SK-N-SH (cell line): Measurements from ENCODE around the gene ZBTB45. TPM values are rescaled to one million over a fixed set of nuclear protein-coding genes. Genes with fewer than 3 reads are reported as not detected.

ENCODE experiments used
- CTCF ChIA-PET: fragments of 300-600, 350-600 bp; formaldehyde crosslinking; extraction: SDS; loops from one replicate; lab custom pipeline; 2021; lab: Yijun Ruan, JAX
- POLR2A ChIA-PET: fragments of 350-600 bp; sonication (Branson Sonifier 250); formaldehyde crosslinking; extraction: SDS; loops from one replicate; lab custom pipeline; 2020; ENCODE audit warnings: antibody characterized with exemption, inconsistent platforms; lab: Yijun Ruan, JAX
- DNase-seq: peaks from one replicate; pipeline ENCODE4 v3.0.0; 2012
- H2AFZ ChIP-seq: fragments of 200-600 bp; sonication (generic); 2 replicates; pipeline ENCODE4 v1.8.1; 2016; ENCODE audit warnings: antibody characterized with exemption, mild to moderate bottlenecking, low read depth
- H3F3A ChIP-seq: fragments of 200-600 bp; sonication (generic); replicated peaks from 2 replicates; pipeline ENCODE3; 2016; ENCODE audit warnings: antibody characterized with exemption, mild to moderate bottlenecking; ENCODE audit not compliant: insufficient read depth
- H3K27ac ChIP-seq, 2 experiments: fragments of 200-500 bp in 1 of 2; fragments of 200-600 bp in 1 of 2; sonication (Bioruptor generic) in 1 of 2; sonication (generic), shearing (Covaris generic) in 1 of 2; 2 replicates each; pipeline versions ENCODE4 v1.5.1 to v1.6.1; 2014 to 2016; ENCODE audit warnings: low read depth in 2 of 2, inconsistent platforms in 1 of 2, low read length in 1 of 2, mild to moderate bottlenecking in 1 of 2, mixed read lengths in 1 of 2
- H3K27me3 ChIP-seq: fragments of 200-600 bp; sonication (generic), shearing (Covaris generic); 2 replicates; pipeline ENCODE4 v1.6.1; 2016; ENCODE audit warnings: mixed run types; ENCODE audit not compliant: insufficient read depth
- H3K36me3 ChIP-seq, 2 experiments: fragments of 200-500 bp in 1 of 2; fragments of 200-600 bp in 1 of 2; sonication (Bioruptor generic) in 1 of 2; sonication (generic) in 1 of 2; replicated peaks in 1 of 2; 2 replicates each; pipeline versions ENCODE3 to v1.5.1; 2014 to 2016; ENCODE audit warnings: low read length in 1 of 2, mild to moderate bottlenecking in 1 of 2; ENCODE audit not compliant: insufficient read depth in 2 of 2, control insufficient read depth in 1 of 2
- H3K4me1 ChIP-seq, 2 experiments: fragments of 200-500 bp in 1 of 2; fragments of 200-600 bp in 1 of 2; sonication (Bioruptor generic) in 1 of 2; sonication (generic), shearing (Covaris generic) in 1 of 2; 2 replicates each; pipeline versions ENCODE4 v1.5.1 to v1.6.1; 2014 to 2016; ENCODE audit warnings: low read depth in 1 of 2, low read length in 1 of 2, mixed run types in 1 of 2; ENCODE audit not compliant: insufficient read depth in 2 of 2, control insufficient read depth in 1 of 2
- H3K4me2 ChIP-seq: fragments of 200-600 bp; sonication (generic), shearing (Covaris generic); 2 replicates; pipeline ENCODE4 v1.6.1; 2017; ENCODE audit warnings: mixed run types
- H3K4me3 ChIP-seq, 2 experiments: fragments of 200-500 bp in 1 of 2; fragments of 200-600 bp in 1 of 2; sonication (Bioruptor generic) in 1 of 2; sonication (generic), shearing (Covaris generic) in 1 of 2; 2 replicates each; pipeline versions ENCODE4 v1.5.1 to v1.8.1; 2014 to 2016; ENCODE audit warnings: low read depth in 2 of 2, inconsistent platforms in 1 of 2, low read length in 1 of 2, mild to moderate bottlenecking in 1 of 2, mixed read lengths in 1 of 2, moderate library complexity in 1 of 2
- H3K79me2 ChIP-seq: fragments of 200-600 bp; sonication (generic); 2 replicates; pipeline ENCODE4 v1.8.1; 2017; ENCODE audit warnings: mild to moderate bottlenecking; ENCODE audit not compliant: insufficient read depth
- H3K9ac ChIP-seq: fragments of 200-600 bp; sonication (generic); 2 replicates; pipeline ENCODE4 v1.6.1; 2017; ENCODE audit warnings: mixed run types
- H3K9me2 ChIP-seq: fragments of 200-600 bp; sonication (generic); 2 replicates; pipeline ENCODE4 v1.6.1; 2017; ENCODE audit warnings: mixed run types
- H3K9me3 ChIP-seq: fragments of 200-600 bp; sonication (generic); 2 replicates; pipeline ENCODE4 v1.6.1; 2017; ENCODE audit warnings: mixed run types, mild to moderate bottlenecking, moderate library complexity
- H4K20me1 ChIP-seq: fragments of 200-600 bp; sonication (generic); 2 replicates; pipeline ENCODE4 v1.6.1; 2017; ENCODE audit warnings: mild to moderate bottlenecking, mixed run types; ENCODE audit not compliant: insufficient read depth
- EZH2phosphoT487 ChIP-seq: fragments of 200-600 bp; sonication (generic); IDR thresholded peaks from 2 replicates; pipeline ENCODE4 v1.6.1; 2017; ENCODE audit warnings: low read depth, mixed run types, mild to moderate bottlenecking, antibody characterized with exemption, moderate library complexity, borderline replicate concordance
- FOSL2 ChIP-seq: IDR thresholded peaks from 2 replicates; pipeline ENCODE4 v1.4.0; 2012; ENCODE audit warnings: low read depth, mild to moderate bottlenecking, moderate library complexity, borderline replicate concordance
- GABPA ChIP-seq: IDR thresholded peaks from 2 replicates; pipeline ENCODE4 v1.4.0; 2012; ENCODE audit warnings: low read depth, mild to moderate bottlenecking
- MXI1 ChIP-seq: IDR thresholded peaks from 2 replicates; pipeline ENCODE4 v1.6.1; 2012; ENCODE audit warnings: mild to moderate bottlenecking, low read depth, low read length, improper control_type of control experiment
- POLR2AphosphoS5 ChIP-seq: IDR thresholded peaks from 2 replicates; pipeline ENCODE4 v1.6.1; 2012; ENCODE audit warnings: low read depth, low read length
- SMC3 ChIP-seq: IDR thresholded peaks from 2 replicates; pipeline ENCODE4 v1.6.1; 2012; ENCODE audit warnings: low read depth, low read length, improper control_type of control experiment
- TAF1 ChIP-seq: IDR thresholded peaks from 2 replicates; pipeline ENCODE4 v1.6.1; 2012; ENCODE audit warnings: low read depth, mild to moderate bottlenecking, low read length, moderate library complexity, borderline replicate concordance
- TEAD4 ChIP-seq: IDR thresholded peaks from 2 replicates; pipeline ENCODE4 v1.4.0; 2012; ENCODE audit warnings: mild to moderate bottlenecking, borderline replicate concordance; ENCODE audit not compliant: insufficient read depth
- YY1 ChIP-seq: IDR thresholded peaks from 2 replicates; pipeline ENCODE4 v1.4.0; 2012; ENCODE audit warnings: low read depth, mild to moderate bottlenecking
- WGBS: methylation state at CpG from one replicate; pipeline ENCODE4 v1.1.6; 2017; ENCODE audit warnings: low lambda C conversion rate; 5-methylcytosine and 5-hydroxymethylcytosine counted together
- polyA plus RNA-seq, 3 experiments: library from polyadenylated mRNA; depleted of rRNA; stranded (reverse); fragments of >200 nt; gene quantifications; 2 replicates each; pipeline ENCODE4 v1.2.3, GENCODE V29; 2012
- small RNA-seq, 7 experiments: library from RNA; depleted of rRNA; stranded (forward); fragments of <200 nt; gene quantifications; one replicate each; pipeline ENCODE3, GENCODE V24; 2012
- TF ChIP-seq, protein P1 (sequence below): fragments of 150-350 bp; IDR thresholded peaks from 2 replicates; pipeline ENCODE4 v1.6.1; 2016; ENCODE audit warnings: mild to moderate bottlenecking, low read depth, low read length

The ZBTB45 gene
- polyA plus RNA-seq, 1 of the 3 experiments (the other 2 are of a cell fraction) = 11.3 TPM

DNA sequence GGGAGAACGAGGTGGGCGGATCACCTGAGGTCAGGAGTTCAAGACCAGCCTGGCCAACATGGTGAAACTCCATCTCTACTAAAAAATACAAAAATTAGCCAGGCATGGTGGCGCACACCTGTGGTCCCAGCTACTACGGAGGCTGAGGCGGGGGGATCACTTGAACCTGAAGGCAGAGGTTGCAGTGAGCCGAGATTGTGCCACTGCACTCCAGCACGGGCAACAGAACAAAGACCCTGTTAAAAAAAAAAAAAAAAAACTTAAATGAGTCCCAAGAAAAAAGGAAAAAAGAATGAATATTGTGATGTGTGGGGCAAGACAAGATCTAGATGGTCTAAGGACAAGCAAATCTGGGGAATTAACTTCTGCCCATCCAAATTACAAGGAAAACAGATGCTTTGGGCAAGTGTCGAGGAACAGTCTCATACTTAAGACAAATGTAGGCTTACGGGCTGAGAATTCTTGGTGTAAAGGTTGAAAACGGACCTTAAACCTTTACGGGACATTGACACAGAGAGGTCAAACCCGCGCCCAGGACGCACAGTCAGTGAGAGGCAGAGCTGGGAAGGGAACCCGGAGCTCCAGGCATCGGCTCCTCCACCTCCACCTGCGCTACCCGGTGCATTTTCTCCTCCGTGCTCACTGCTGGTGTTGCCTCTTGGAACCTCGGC, 53.4 kb downstream of the ZBTB45 start:
- CTCF ChIA-PET = interaction anchor here (1.2 kb wide), 1 partner anchor 53 kb away, joined by 3 read pairs; the partner anchor contains the start of gene ZBTB45
- POLR2A ChIA-PET = interaction anchor here (0.9 to 2.0 kb wide), 2 partner anchors 9 to 15 kb away, joined by 3 to 6 read pairs; partner anchors contain the start of gene ZNF324B
- DNase-seq = no peak

More for the DNA sequence above, 53.4 kb downstream of the ZBTB45 start:
- H3K4me1 ChIP-seq = peaks cover 0 to 12% of the 10 kb centered on the region in 2 experiments; a peak in 1 of 4 replicates
- H3K27ac ChIP-seq = no peak overlapping the region
- peaks cover 0 to 15% of the 10 kb centered on the region in 2 experiments for H3K36me3 ChIP-seq
- TF ChIP-seq TEAD4 = no peak
- no peak for TF ChIP-seq SMC3
- TF ChIP-seq, protein P1, sequence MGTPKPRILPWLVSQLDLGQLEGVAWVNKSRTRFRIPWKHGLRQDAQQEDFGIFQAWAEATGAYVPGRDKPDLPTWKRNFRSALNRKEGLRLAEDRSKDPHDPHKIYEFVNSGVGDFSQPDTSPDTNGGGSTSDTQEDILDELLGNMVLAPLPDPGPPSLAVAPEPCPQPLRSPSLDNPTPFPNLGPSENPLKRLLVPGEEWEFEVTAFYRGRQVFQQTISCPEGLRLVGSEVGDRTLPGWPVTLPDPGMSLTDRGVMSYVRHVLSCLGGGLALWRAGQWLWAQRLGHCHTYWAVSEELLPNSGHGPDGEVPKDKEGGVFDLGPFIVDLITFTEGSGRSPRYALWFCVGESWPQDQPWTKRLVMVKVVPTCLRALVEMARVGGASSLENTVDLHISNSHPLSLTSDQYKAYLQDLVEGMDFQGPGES = no peak
- no peak for TF ChIP-seq EZH2phosphoT487
- no peak for TF ChIP-seq FOSL2
- no peak for TF ChIP-seq TAF1
- TF ChIP-seq YY1 = no peak
- TF ChIP-seq MXI1 = no peak
- no peak for TF ChIP-seq GABPA
- TF ChIP-seq POLR2AphosphoS5 = no peak
- H3K27me3 ChIP-seq = no peaks in the 10 kb centered on the region
- H2AFZ ChIP-seq = peak overlapping the region; percentile 90
- H3K4me3 ChIP-seq = peak overlapping the region; percentile 82 to 86
- H3K9ac ChIP-seq = peak overlapping the region; percentile 14; the same call in 1 of the 2 replicates
- H3F3A ChIP-seq = peaks cover 3% of the 10 kb centered on the region
- no peaks in the 10 kb centered on the region for H3K9me3 ChIP-seq
- peaks cover 28% of the 10 kb centered on the region for H3K79me2 ChIP-seq
- H3K9me2 ChIP-seq = no peaks in the 10 kb centered on the region
- peaks cover 13% of the 10 kb centered on the region; the same call in 1 of the 2 replicates for H4K20me1 ChIP-seq
- H3K4me2 ChIP-seq = peak overlapping the region; percentile 73
- 35% methylated on average over 17 of the region's 20 CpGs for WGBS

Small RNA genes within 50 kb of the gene (small RNA-seq; reads per million reads assigned to genes)
- 0 to 0.66 (median 0) reads per million in 7 experiments for gene MIR6807
- gene RN7SL525P = 0 to 2.3 (median 0) reads per million in 7 experiments
- gene RN7SL693P = 0 reads per million in 7 experiments
- 0 reads per million in 7 experiments for gene RNU6-1337P

Other genes with a start within 250 kb of the ZBTB45 start
- gene ZNF8, start 240.9 kb downstream of the ZBTB45 start, polyA plus RNA-seq (2012; rRNA removed) = 1.4 and 1.8 TPM in 2 replicates
- 69.4 and 85.3 TPM in 2 replicates for gene ERVK3-1, start 214.4 kb downstream of the ZBTB45 start, polyA plus RNA-seq (2012; rRNA removed)
- gene ZSCAN22, start 192.8 kb downstream of the ZBTB45 start, polyA plus RNA-seq (2012; rRNA removed) = 2.3 and 2.9 TPM in 2 replicates
- gene A1BG, start 166.3 kb downstream of the ZBTB45 start, polyA plus RNA-seq (2012; rRNA removed) = 61.4 and 62.6 TPM in 2 replicates
- 1.0 and 1.1 TPM in 2 replicates for gene ZNF497, start 157.1 kb downstream of the ZBTB45 start, polyA plus RNA-seq (2012; rRNA removed)
- gene ZNF837, start 138.8 kb downstream of the ZBTB45 start, polyA plus RNA-seq (2012; rRNA removed) = 1.2 and 1.6 TPM in 2 replicates
- 3,905 and 4,334 TPM in 2 replicates for gene RPS5, start 132.5 kb downstream of the ZBTB45 start, polyA plus RNA-seq (2012; rRNA removed)
- gene RNF225, start 124.2 kb downstream of the ZBTB45 start, polyA plus RNA-seq (2012; rRNA removed) = 0.13 TPM in 1 of 2 replicates, not detected in the other
- 9.4 and 12.0 TPM in 2 replicates for gene ZNF584, start 111.2 kb downstream of the ZBTB45 start, polyA plus RNA-seq (2012; rRNA removed)
- gene ZNF132, start 79.7 kb downstream of the ZBTB45 start, polyA plus RNA-seq (2012; rRNA removed) = 1.3 and 1.9 TPM in 2 replicates
- gene ZNF324B, start 68.2 kb downstream of the ZBTB45 start, polyA plus RNA-seq (2012; rRNA removed) = 2.9 and 3.8 TPM in 2 replicates
- 5.6 and 6.0 TPM in 2 replicates for gene ZNF324, start 52.7 kb downstream of the ZBTB45 start, polyA plus RNA-seq (2012; rRNA removed)
- gene ZNF446, start 43.5 kb downstream of the ZBTB45 start, polyA plus RNA-seq (2012; rRNA removed) = 6.9 and 7.0 TPM in 2 replicates
- gene SLC27A5, start 7.8 kb downstream of the ZBTB45 start, polyA plus RNA-seq (2012; rRNA removed) = 50.5 and 57.3 TPM in 2 replicates
- gene TRIM28, start 24.3 kb upstream of the ZBTB45 start, polyA plus RNA-seq (2012; rRNA removed) = 321 and 594 TPM in 2 replicates
- gene CHMP2A, start 35.3 kb upstream of the ZBTB45 start, polyA plus RNA-seq (2012; rRNA removed) = 308 and 381 TPM in 2 replicates
- gene UBE2M, start 38.8 kb upstream of the ZBTB45 start, polyA plus RNA-seq (2012; rRNA removed) = 109 and 135 TPM in 2 replicates
- 31.8 and 38.4 TPM in 2 replicates for gene MZF1, start 53.5 kb upstream of the ZBTB45 start, polyA plus RNA-seq (2012; rRNA removed)